CD4-positive, alpha-beta T cell treated with Interleukin-2 at 100 ng/mL for 4 hours (primary cell): ENCODE data around the gene CACTIN.
A peak's percentile ranks its signal among the peaks of the same experiment; 100 is the strongest.
"Not testable (repeated sequence)": the region's sequence is repeated elsewhere in the genome, so short reads cannot be mapped to it uniquely, and the experiment has no call there.

ENCODE experiments used
- DNase-seq: peaks from one replicate; pipeline ENCODE4 v3.0.0-alpha.2; 2020; ENCODE audit warnings: low spot score

Gene CACTIN

DNA sequence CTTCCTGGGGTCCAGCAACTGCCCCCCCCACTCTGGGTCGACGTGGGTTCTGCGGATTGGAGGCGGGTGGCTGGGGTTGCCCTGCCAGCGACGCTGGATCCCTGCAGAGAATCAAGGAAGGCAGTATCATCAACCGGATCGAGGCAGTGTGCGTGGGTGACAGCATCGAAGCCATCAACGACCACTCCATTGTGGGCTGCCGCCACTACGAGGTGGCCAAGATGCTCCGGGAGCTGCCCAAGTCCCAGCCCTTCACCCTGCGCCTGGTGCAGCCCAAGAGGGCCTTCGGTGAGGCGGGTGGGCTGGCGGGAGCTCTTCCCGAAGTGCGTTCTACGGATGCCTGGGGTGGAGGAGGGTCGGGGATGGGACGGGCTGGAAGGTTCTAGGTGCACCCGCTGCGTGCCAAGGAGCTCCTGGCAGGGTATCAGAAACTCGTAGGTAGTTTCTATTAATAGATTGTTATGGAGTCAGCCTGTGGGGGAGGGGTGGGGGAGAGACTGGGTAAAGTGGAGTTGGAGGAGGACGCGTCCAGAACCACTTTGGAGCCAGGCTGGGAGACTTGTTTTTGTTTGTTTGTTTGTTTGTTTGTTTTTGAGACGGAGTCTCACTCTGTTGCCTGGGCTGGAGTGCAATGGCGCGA lies 39.8 kb downstream of the CACTIN start:
- no peak for DNase-seq

- DNase-seq = peak; percentile 34
Measured at GRCh38 chr19:3586127-3586626, 40.4 kb downstream of the CACTIN start.

- no peak for DNase-seq
Measured at GRCh38 chr19:3585301-3586126, 41.1 kb downstream of the CACTIN start, which contains the start of gene GIPC3. Gene GIPC3, plus strand, starts transcription at chr19:3585478. Its CDS starts 120 bp downstream, at chr19:3585598.

DNA sequence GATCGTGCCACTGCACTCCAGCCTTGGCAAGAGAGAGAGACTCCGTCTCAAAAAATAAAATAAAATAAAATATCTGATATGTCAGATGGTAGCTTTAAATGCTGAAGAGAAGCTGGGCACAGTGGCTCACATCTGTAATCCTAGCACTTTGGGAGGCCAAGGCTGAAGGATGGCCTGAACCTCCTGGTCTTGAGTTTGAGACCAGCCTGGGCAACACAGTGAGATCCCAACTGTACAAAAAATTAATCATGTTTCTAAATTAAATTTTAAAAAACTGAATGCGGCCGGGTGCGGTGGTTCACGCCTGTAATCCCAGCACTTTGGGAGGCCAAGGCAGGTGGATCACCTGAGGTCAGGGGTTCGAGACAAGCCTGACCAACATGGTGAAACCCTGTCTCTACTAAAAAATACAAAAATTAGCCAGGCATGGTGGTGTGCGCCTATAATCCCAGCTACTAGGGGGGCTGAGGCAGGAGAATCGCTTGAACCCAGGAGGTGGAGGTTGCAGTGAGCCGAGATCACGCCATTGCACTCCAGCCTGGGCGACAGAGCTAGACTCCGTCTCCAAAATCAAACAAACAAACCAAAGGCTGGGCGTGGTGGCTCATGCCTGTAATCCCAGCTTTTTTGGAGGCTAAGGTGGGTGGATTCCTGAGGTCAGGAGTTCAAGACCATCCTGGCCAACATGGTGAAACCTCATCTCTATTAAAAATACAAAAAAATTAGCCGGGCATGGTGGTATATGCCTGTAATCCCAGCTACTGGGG lies 42.4 kb downstream of the CACTIN start:
- DNase-seq = not testable (repeated sequence)

GRCh38 chr19:3581792-3582191 lies 44.8 kb downstream of the CACTIN start:
- DNase-seq = not testable (repeated sequence)

DNA sequence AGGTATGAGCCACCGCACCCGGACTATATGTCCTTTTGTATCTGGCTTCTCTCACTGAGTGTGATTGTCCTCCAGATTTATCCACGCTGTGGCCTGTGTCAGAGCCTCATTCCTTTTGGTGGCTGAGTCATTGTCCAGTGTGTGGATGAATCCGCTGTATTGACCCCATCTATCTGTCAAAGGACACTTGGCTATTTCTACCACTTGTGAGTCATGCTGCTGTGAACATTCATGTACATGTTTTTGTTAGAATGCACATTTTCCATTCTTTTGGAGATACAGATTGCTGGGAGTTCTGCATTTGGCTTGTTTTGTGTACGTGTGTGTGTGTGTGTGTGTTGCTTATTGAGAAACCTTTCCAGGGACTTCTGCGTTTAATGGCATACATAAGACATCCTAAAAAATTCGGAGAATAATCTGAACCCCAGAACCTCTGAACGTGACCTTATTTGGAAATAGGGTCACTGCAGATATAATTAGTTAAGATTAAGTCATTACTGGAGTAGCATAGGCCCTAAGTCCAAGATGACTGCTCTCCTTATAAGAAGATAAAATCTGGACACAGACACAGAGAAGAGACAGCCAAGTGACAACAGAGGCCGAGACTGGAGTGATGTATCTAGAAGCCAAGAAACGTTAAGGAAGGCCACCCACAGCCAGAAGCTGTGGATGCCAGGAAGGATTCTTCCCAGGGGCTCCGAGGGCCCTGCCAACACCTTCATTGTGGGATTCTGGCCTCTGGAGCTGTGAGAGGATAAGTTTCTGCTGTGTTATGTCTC lies 46.2 kb downstream of the CACTIN start:
- DNase-seq = no peak

GRCh38 chr19:3578390-3578789 lies 48.2 kb downstream of the CACTIN start:
- DNase-seq = no peak

DNA sequence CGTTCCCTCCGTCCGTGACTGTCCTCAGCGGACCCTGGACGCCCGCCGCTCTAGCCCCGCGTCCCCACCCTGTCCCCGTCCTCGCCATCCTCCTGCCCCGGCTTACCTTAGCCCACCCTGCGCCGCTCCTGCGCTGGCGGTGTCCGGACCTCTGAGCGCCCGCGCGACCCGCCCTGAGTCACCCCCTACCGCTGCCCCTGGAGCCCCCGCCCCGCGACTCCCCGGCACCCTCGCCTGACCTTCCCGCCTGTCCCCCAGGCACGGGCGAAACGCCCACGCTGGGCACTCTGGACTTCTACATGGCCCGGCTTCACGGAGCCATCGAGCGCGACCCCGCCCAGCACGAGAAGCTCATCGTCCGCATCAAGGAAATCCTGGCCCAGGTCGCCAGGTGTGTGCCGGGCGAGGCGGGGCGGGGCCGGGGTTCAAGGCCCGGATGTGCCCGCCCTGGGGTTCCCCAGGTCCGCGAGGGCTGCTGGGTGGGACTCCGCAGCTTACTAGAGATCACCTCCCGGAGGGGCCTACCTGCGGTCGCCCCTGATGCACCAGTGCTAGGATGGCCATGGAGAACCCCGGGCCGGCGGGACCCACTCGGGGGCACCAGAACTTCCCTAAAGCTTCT lies 48.8 kb downstream of the CACTIN start:
- no peak for DNase-seq

- no peak for DNase-seq
Measured at GRCh38 chr19:3576696-3577443, 49.7 kb downstream of the CACTIN start.

GRCh38 chr19:3575949-3576673 lies 50.5 kb downstream of the CACTIN start:
- DNase-seq = no peak

GRCh38 chr19:3575260-3575741 lies 51.3 kb downstream of the CACTIN start:
- DNase-seq = peak; percentile 23

GRCh38 chr19:3573858-3574637 lies 52.5 kb downstream of the CACTIN start:
- DNase-seq = peak; percentile 73

GRCh38 chr19:3573162-3573857 lies 53.3 kb downstream of the CACTIN start:
- no peak for DNase-seq

DNA sequence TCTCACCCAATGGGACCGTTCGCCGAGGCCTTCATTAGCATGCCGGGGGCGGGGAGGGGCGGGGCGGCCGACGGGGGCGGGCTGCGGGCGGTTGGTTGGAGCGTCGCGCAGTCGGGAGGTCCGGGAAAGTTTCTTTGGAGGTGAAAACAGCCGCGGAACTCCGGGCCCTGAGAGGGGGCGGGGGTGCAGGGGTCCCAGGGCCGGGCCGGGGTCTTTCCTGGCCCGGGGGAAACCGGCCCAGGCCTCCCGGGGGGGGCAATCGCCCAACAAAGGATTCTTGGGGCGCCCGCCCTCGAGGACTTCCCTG lies 53.8 kb downstream of the CACTIN start, which contains the start of gene HMG20B:
TSS of gene HMG20B (plus strand) at position 90 of the 307 bp plus-strand sequence. CDS start 366 bp downstream, outside the sequence.
- no peak for DNase-seq

DNA sequence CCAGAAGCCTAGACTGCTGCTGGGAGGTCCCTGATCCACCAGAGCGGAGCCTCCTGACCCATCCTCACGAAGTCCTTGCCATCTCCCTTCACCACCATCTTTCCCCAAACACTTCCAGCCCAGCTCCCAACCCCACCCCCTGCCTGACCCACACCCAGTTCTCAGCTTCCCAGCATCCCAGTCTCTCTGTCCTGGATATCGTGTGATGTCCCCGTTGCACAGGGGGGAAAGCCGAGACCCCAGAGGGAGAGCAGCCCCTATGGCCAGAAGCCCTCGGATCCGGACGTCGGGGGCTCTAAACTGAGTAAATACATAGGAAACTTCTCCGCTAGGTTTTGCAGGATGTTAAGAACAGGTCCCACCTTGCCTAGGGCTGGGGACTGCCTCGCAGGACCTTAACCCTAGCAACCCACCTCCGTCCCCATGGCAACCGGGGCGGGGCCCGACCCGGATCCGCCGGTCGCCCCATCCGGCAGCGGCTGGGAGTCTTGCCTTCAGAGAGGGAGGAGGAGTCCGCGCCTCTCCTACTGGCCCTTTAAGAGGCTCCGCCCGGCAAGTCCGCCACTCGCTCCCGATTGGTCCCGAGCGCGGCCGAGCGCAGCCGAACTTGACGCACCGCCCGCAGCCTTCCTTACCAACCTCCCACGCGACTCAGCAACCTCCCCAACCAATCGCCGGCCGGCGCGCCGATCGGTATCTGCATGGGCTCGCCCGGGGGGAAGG lies 54.3 kb downstream of the CACTIN start:
- peak; percentile 100 for DNase-seq

DNA sequence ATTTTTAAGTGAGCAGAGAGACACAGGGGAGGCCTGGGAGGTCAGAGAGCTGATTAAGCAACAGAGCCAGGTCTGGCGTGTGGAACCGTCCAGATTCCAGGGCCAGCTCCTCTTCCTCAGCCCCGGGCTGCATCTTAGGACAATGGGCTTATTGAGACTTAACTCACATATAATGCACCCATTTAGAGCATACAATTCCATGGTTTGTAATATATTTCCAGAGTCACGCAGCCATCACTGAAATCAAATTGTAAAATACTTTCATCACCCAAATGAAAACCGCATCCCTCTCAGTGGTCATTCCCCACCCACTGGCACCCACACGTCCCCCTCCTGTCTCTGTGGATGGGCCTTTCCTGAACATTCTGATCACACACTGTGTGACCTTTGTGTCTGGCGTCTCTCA lies 56.0 kb downstream of the CACTIN start:
- DNase-seq = no peak

DNA sequence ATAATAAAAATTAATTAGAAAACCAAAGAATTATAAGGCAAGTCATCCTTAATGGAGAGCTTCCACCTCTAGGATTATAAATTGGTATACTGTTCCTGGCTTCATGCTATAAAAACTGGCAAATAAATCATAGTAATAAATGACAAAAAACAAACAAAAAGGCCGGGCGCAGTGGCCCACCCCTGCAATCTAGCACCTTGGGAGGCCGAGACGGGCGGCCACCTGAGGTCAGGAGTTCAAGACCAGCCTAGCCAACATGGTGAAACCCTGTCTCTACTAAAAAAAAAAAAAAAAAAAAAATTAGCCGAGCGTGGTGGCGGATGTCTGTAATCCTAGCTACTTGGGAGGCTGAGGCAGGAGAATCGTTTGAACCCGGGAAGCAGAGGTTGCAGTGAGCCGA lies 56.5 kb downstream of the CACTIN start:
- not testable (repeated sequence) for DNase-seq

- DNase-seq = no peak
Measured at GRCh38 chr19:3565139-3565538, 61.5 kb downstream of the CACTIN start.
